Measurements from ENCODE around the gene CD22. TPM values are rescaled to one million over a fixed set of nuclear protein-coding genes. Genes with fewer than 3 reads are reported as not detected.

Gene CD22
- total and polyA plus RNA-seq, 7 donors = 0.11 to 3.2 (median 0.32) TPM

- intact Hi-C loops (cut with DNase I) = no loop called here
- Histone ChIP-seq H3K4me3 (no peak overlapping the region), H3K9me3 (no peaks in the 10 kb centered on the region), H3K27me3 (ENCODE audit: insufficient read depth in 3 of 3, low read length in 2 of 3) (peaks cover 0 to 7% (median under 1%) of the 10 kb centered on the region in 3 donors), H3K36me3 (ENCODE audit: insufficient read depth in 1 of 2, low read depth in 1 of 2) (no peaks in the 10 kb centered on the region), H3K4me1 (no peaks in the 10 kb centered on the region), H3K27ac (no peak overlapping the region)
- no peak for TF ChIP-seq CTCF (IDR thresholded peaks at IDR 0.05)
- DNase-seq (no peak), ATAC-seq (no peak)
- WGBS, 3 donors = 69 to 85% (median 70%) methylated on average over 9 to 13 of the region's 13 CpGs
Measured at GRCh38 chr19:35337984-35338296, 9.0 kb downstream of the CD22 start.

GRCh38 chr19:35340431-35340830 is 11.4 kb downstream of the CD22 start:
- intact Hi-C loops (cut with DNase I) = no loop called here
- DNase-seq = no peak
- WGBS, 3 donors = 75 to 84% (median 83%) methylated on average over 11 of the region's 11 CpGs

GRCh38 chr19:35341006-35341405 is 12.0 kb downstream of the CD22 start:
- TF ChIP-seq CTCF (IDR thresholded peaks at IDR 0.05) = no peak
- Histone ChIP-seq H3K4me3 (no peak overlapping the region), H3K36me3 (ENCODE audit: insufficient read depth in 1 of 2, low read depth in 1 of 2) (no peaks in the 10 kb centered on the region), H3K9me3 (no peaks in the 10 kb centered on the region), H3K27ac (no peak overlapping the region), H3K4me1 (no peaks in the 10 kb centered on the region), H3K27me3 (ENCODE audit: insufficient read depth in 3 of 3, low read length in 2 of 3) (peaks cover 0 to 8% (median 4%) of the 10 kb centered on the region in 3 donors)
- ATAC-seq (no peak), DNase-seq (no peak)
- intact Hi-C loops (cut with DNase I) = no loop called here
- WGBS, 3 donors = 80 to 82% (median 80%) methylated on average over 16 of the region's 16 CpGs

More at GRCh38 chr19:35340431-35340830, 11.4 kb downstream of the CD22 start:
- TF ChIP-seq CTCF (IDR thresholded peaks at IDR 0.05) = no peak
- Histone ChIP-seq H3K4me3 (no peak overlapping the region), H3K4me1 (no peaks in the 10 kb centered on the region), H3K36me3 (ENCODE audit: insufficient read depth in 1 of 2, low read depth in 1 of 2) (no peaks in the 10 kb centered on the region), H3K9me3 (no peaks in the 10 kb centered on the region), H3K27ac (no peak overlapping the region), H3K27me3 (ENCODE audit: insufficient read depth in 3 of 3, low read length in 2 of 3) (peaks cover 0 to 7% (median 7%) of the 10 kb centered on the region in 3 donors)
- no peak for ATAC-seq

- WGBS, 3 donors = 77 to 90% (median 85%) methylated on average over 14 of the region's 14 CpGs
- intact Hi-C loops (cut with DNase I) = no loop called here
- no peak for TF ChIP-seq CTCF (IDR thresholded peaks at IDR 0.05)
- Histone ChIP-seq H3K27me3 (ENCODE audit: insufficient read depth in 3 of 3, low read length in 2 of 3) (peaks cover 0 to 10% (median 4%) of the 10 kb centered on the region in 3 donors), H3K4me3 (no peak overlapping the region), H3K27ac (no peak overlapping the region), H3K9me3 (no peaks in the 10 kb centered on the region), H3K36me3 (ENCODE audit: insufficient read depth in 1 of 2, low read depth in 1 of 2) (no peaks in the 10 kb centered on the region), H3K4me1 (no peaks in the 10 kb centered on the region)
- ATAC-seq (no peak), DNase-seq (no peak)
Measured at GRCh38 chr19:35341565-35342225, 12.7 kb downstream of the CD22 start.

- Histone ChIP-seq H3K4me3 (no peak overlapping the region), H3K9me3 (no peaks in the 10 kb centered on the region), H3K4me1 (no peaks in the 10 kb centered on the region), H3K27me3 (ENCODE audit: insufficient read depth in 3 of 3, low read length in 2 of 3) (peaks cover 0 to 10% (median 4%) of the 10 kb centered on the region in 3 donors), H3K36me3 (ENCODE audit: insufficient read depth in 1 of 2, low read depth in 1 of 2) (no peaks in the 10 kb centered on the region), H3K27ac (no peak overlapping the region)
- TF ChIP-seq CTCF (IDR thresholded peaks at IDR 0.05) = no peak
- 31 to 50% (median 36%) methylated on average over 5 of the region's 5 CpGs for WGBS, 3 donors
- intact Hi-C loops (cut with DNase I) = no loop called here
- DNase-seq = no peak
- ATAC-seq = no peak
Measured at GRCh38 chr19:35342430-35342829, 13.4 kb downstream of the CD22 start.

Measured in psoas muscle (tissue), 8 donors.